Keratinocyte (primary cell): Measurements from ENCODE around the gene SLC44A5. TPM values are rescaled to one million over a fixed set of nuclear protein-coding genes. Genes with fewer than 3 reads are reported as not detected.

Experiments
- DNase-seq: peaks from one replicate; pipeline ENCODE4 v3.0.0-alpha.2; 2011; ENCODE audit warnings: low read depth, missing footprints, low spot score
- FAIRE-seq: peaks from 2 replicates; lab custom pipeline; 2011; peaks lifted over from hg19 to GRCh38; lab: Jason Lieb, UNC
- H2AFZ ChIP-seq: 2 replicates; pipeline ENCODE4 v1.6.0; 2012; ENCODE audit warnings: low read length, control low read depth, inconsistent platforms; ENCODE audit not compliant: control insufficient read depth
- H3K27ac ChIP-seq: 2 replicates; pipeline ENCODE4 v1.5.1; 2011; ENCODE audit warnings: low read length; ENCODE audit not compliant: control insufficient read depth, insufficient read depth
- H3K27me3 ChIP-seq: 3 replicates; pipeline ENCODE4 v1.6.0; 2011; ENCODE audit warnings: low read length; ENCODE audit not compliant: control insufficient read depth, insufficient read depth; ENCODE audit errors: extremely low read depth
- H3K36me3 ChIP-seq, 2 experiments: 2 replicates in 1 of 2; 3 replicates in 1 of 2; pipeline ENCODE4 v1.5.1; 2011; ENCODE audit warnings: low read length in 2 of 2, mild to moderate bottlenecking in 1 of 2; ENCODE audit not compliant: control insufficient read depth in 2 of 2, insufficient read depth in 2 of 2; ENCODE audit errors: extremely low read depth in 1 of 2
- H3K4me1 ChIP-seq: 3 replicates; pipeline ENCODE4 v1.5.1; 2011; ENCODE audit warnings: low read length; ENCODE audit not compliant: control insufficient read depth, insufficient read depth; ENCODE audit errors: extremely low read depth
- H3K4me2 ChIP-seq: 3 replicates; pipeline ENCODE4 v1.6.0; 2011; ENCODE audit warnings: low read depth, low read length; ENCODE audit not compliant: control insufficient read depth, insufficient read depth; ENCODE audit errors: extremely low read depth
- H3K4me3 ChIP-seq, 3 experiments: fragments of 200-600 bp in 1 of 3; sonication (generic) in 1 of 3; 2 replicates in 2 of 3; 3 replicates in 1 of 3; pipeline ENCODE4 v1.5.1; 2011 to 2016; ENCODE audit warnings: low read length in 3 of 3, mild to moderate bottlenecking in 3 of 3, control low read depth in 2 of 3, inconsistent platforms in 1 of 3, low read depth in 1 of 3, mixed read lengths in 1 of 3, mixed run types in 1 of 3, moderate library complexity in 1 of 3; ENCODE audit not compliant: control insufficient read depth in 2 of 3, insufficient read depth in 2 of 3; ENCODE audit errors: extremely low read depth in 1 of 3
- H3K79me2 ChIP-seq: 2 replicates; pipeline ENCODE4 v1.6.0; 2012; ENCODE audit warnings: low read length; ENCODE audit not compliant: control insufficient read depth, insufficient read depth
- H3K9ac ChIP-seq: 3 replicates; pipeline ENCODE4 v1.6.0; 2011; ENCODE audit warnings: low read length; ENCODE audit not compliant: control insufficient read depth, insufficient read depth; ENCODE audit errors: extremely low read depth
- H3K9me1 ChIP-seq: 3 replicates; pipeline ENCODE4 v1.6.0; 2011; ENCODE audit warnings: low read length; ENCODE audit not compliant: control insufficient read depth, insufficient read depth; ENCODE audit errors: extremely low read depth
- H3K9me3 ChIP-seq: 2 replicates; pipeline ENCODE4 v1.5.1; 2012; ENCODE audit warnings: low read depth, low read length; ENCODE audit not compliant: control insufficient read depth
- H4K20me1 ChIP-seq: 3 replicates; pipeline ENCODE4 v1.6.0; 2011; ENCODE audit warnings: low read length; ENCODE audit not compliant: control insufficient read depth, insufficient read depth; ENCODE audit errors: extremely low read depth
- CTCF ChIP-seq, 3 experiments: IDR thresholded peaks in 1 of 3; conservative IDR thresholded peaks in 1 of 3; optimal IDR thresholded peaks in 1 of 3; 2 replicates in 2 of 3; 3 replicates in 1 of 3; pipeline versions ENCODE3 to v1.5.1; 2011; ENCODE audit warnings: low read length in 3 of 3, mild to moderate bottlenecking in 3 of 3, moderate library complexity in 2 of 3, control low read depth in 1 of 3, inconsistent platforms in 1 of 3; ENCODE audit not compliant: insufficient read depth in 2 of 3; ENCODE audit errors: extremely low read depth in 1 of 3
- EZH2 ChIP-seq: IDR thresholded peaks from one replicate; pipeline ENCODE4 v1.6.1; 2012; ENCODE audit warnings: inconsistent platforms, mild to moderate bottlenecking, low read length, moderate library complexity
- dilution Hi-C: fragments of 300-500 bp; cut with MboI; formaldehyde crosslinking; loops from one replicate; pipeline ENCODE4 v1.7.0; 2020; ENCODE audit warnings: low sequenced_read_pairs; ENCODE audit not compliant: extremely low pct_ligation_motif_present
- polyA plus RNA-seq, 5 experiments: library from polyadenylated mRNA; depleted of rRNA in 3 of 5; stranded (reverse) in 3 of 5; stranded (forward) in 1 of 5; unstranded in 1 of 5; fragments of >200 nt; gene quantifications; 1 replicate in 1 of 5; 2 replicates in 3 of 5; 3 replicates in 1 of 5; pipeline versions ENCODE4 v1.2.1 to v1.2.3, GENCODE V29; 2011 to 2012; ENCODE audit warnings: missing spikeins in 2 of 5, low read depth in 1 of 5, low replicate concordance in 1 of 5

Gene SLC44A5
- polyA plus RNA-seq, 1 donor (not counting 4 experiments of a cell fraction or from before 2014, with no cell fraction given): 0.72 TPM

GRCh38 chr1:75630998-75631397 is 20.1 kb upstream of the SLC44A5 start:
- Histone ChIP-seq H3K27ac (no peak overlapping the region), H2AFZ (no peak overlapping the region), H3K36me3 (no peaks in the 10 kb centered on the region), H3K9me1 (no peaks in the 10 kb centered on the region), H3K79me2 (no peaks in the 10 kb centered on the region), H4K20me1 (no peaks in the 10 kb centered on the region), H3K4me1 (no peaks in the 10 kb centered on the region), H3K27me3 (no peaks in the 10 kb centered on the region), H3K4me2 (no peak overlapping the region), H3K4me3 (no peak overlapping the region), H3K9ac (no peak overlapping the region), H3K9me3 (no peaks in the 10 kb centered on the region)
- FAIRE-seq (no peak), DNase-seq (no peak)
- no peak for TF ChIP-seq CTCF (optimal IDR thresholded peaks at IDR 0.05 in 1 of 3, IDR thresholded peaks at IDR 0.05 in 1 of 3, conservative IDR thresholded peaks at IDR 0.05 in 1 of 3; ENCODE audit: extremely low read depth in 1 of 3, insufficient read depth in 2 of 3, low read length in 3 of 3)
- TF ChIP-seq EZH2: no peak
- dilution Hi-C loops: no loop called here

- FAIRE-seq (no peak), DNase-seq (no peak)
- Histone ChIP-seq H3K27ac (no peak overlapping the region), H2AFZ (no peak overlapping the region), H3K36me3 (no peaks in the 10 kb centered on the region), H3K4me3 (no peak overlapping the region), H3K9me3 (no peaks in the 10 kb centered on the region), H4K20me1 (no peaks in the 10 kb centered on the region), H3K4me2 (no peak overlapping the region), H3K4me1 (no peaks in the 10 kb centered on the region), H3K79me2 (no peaks in the 10 kb centered on the region), H3K9me1 (no peaks in the 10 kb centered on the region), H3K9ac (no peak overlapping the region), H3K27me3 (no peaks in the 10 kb centered on the region)
- TF ChIP-seq CTCF (optimal IDR thresholded peaks at IDR 0.05 in 1 of 3, IDR thresholded peaks at IDR 0.05 in 1 of 3, conservative IDR thresholded peaks at IDR 0.05 in 1 of 3; ENCODE audit: extremely low read depth in 1 of 3, insufficient read depth in 2 of 3, low read length in 3 of 3) (no peak), EZH2 (no peak)
- dilution Hi-C loops: no loop called here
These were observed 19.2 kb upstream of the SLC44A5 start for GRCh38 chr1:75630004-75630594.
